HG03097 (cell line): ENCODE measurements around the gene RNF148.
"Not testable (repeated sequence)": the region's sequence is repeated elsewhere in the genome, so short reads cannot be mapped to it uniquely, and the experiment has no call there.

Experiments
- ATAC-seq: cut with Tn5 transposase; IDR thresholded peaks from one replicate; pipeline ENCODE4 v1.9.1; 2021; ENCODE audit not compliant: unreplicated experiment, low FRiP score

The RNF148 gene

GRCh38 chr7:122691569-122692235 is 11.0 kb downstream of the RNF148 start:
- no peak for ATAC-seq

- ATAC-seq, result no peak
Measured at GRCh38 chr7:122689346-122690109, 13.2 kb downstream of the RNF148 start.

GRCh38 chr7:122688400-122688998 is 14.2 kb downstream of the RNF148 start:
- ATAC-seq, result no peak

GRCh38 chr7:122686360-122686878 is 16.3 kb downstream of the RNF148 start:
- ATAC-seq, result no peak

GRCh38 chr7:122684504-122684903 is 18.2 kb downstream of the RNF148 start:
- no peak for ATAC-seq

GRCh38 chr7:122682815-122683550 is 19.7 kb downstream of the RNF148 start:
- no peak for ATAC-seq

GRCh38 chr7:122681186-122681585 is 21.5 kb downstream of the RNF148 start:
- ATAC-seq, result not testable (repeated sequence)

- ATAC-seq, result no peak
Measured at GRCh38 chr7:122679813-122680212, 22.9 kb downstream of the RNF148 start.

- not testable (repeated sequence) for ATAC-seq
Measured at GRCh38 chr7:122679269-122679709, 23.4 kb downstream of the RNF148 start.

GRCh38 chr7:122677149-122677548 is 25.6 kb downstream of the RNF148 start:
- ATAC-seq, result no peak

GRCh38 chr7:122676466-122676865 is 26.3 kb downstream of the RNF148 start:
- no peak for ATAC-seq

GRCh38 chr7:122675621-122676020 is 27.1 kb downstream of the RNF148 start:
- no peak for ATAC-seq

- no peak for ATAC-seq
Measured at GRCh38 chr7:122675011-122675410, 27.7 kb downstream of the RNF148 start.

GRCh38 chr7:122674502-122674901 is 28.2 kb downstream of the RNF148 start:
- no peak for ATAC-seq

- ATAC-seq, result no peak
Measured at GRCh38 chr7:122673951-122674350, 28.8 kb downstream of the RNF148 start.

GRCh38 chr7:122672536-122672935 is 30.2 kb downstream of the RNF148 start:
- no peak for ATAC-seq

GRCh38 chr7:122663733-122664132 is 39.0 kb downstream of the RNF148 start:
- ATAC-seq, result no peak

- no peak for ATAC-seq
Measured at GRCh38 chr7:122658856-122659255, 43.9 kb downstream of the RNF148 start.

- no peak for ATAC-seq
Measured at GRCh38 chr7:122653685-122654084, 49.0 kb downstream of the RNF148 start.

- no peak for ATAC-seq
Measured at GRCh38 chr7:122652876-122653275, 49.8 kb downstream of the RNF148 start.
